HepG2 (cell line): ENCODE results near the gene RPS19. TPM values are rescaled to one million over a fixed set of nuclear protein-coding genes. Genes with fewer than 3 reads are reported as not detected.

Experiments used
- CCAR2 ChIP-seq: fragments of 200-400 bp; formaldehyde crosslinking; optimal IDR thresholded peaks from 2 replicates; pipeline ENCODE3; 2018; ENCODE audit warnings: low read depth, mild to moderate bottlenecking, low read length, moderate library complexity
- GATAD1 ChIP-seq: IDR thresholded peaks from 2 replicates; pipeline ENCODE4 v1.6.1; 2016; ENCODE audit warnings: missing genetic modification reagents, missing compliant biosample characterization
- KDM5B ChIP-seq: sonication (generic); formaldehyde crosslinking; IDR thresholded peaks from 2 replicates; pipeline ENCODE4 v1.4.0; 2020; ENCODE audit warnings: missing genetic modification reagents, mild to moderate bottlenecking, borderline replicate concordance
- KLF12 ChIP-seq: sonication (generic); formaldehyde crosslinking; IDR thresholded peaks from 2 replicates; pipeline ENCODE4 v1.4.0; 2020; ENCODE audit warnings: missing genetic modification reagents, borderline replicate concordance
- NCOA2 ChIP-seq: sonication (generic); formaldehyde crosslinking; IDR thresholded peaks from 2 replicates; pipeline ENCODE4 v1.8.0; 2022; ENCODE audit warnings: inconsistent platforms
- NR0B2 ChIP-seq: sonication (generic); formaldehyde crosslinking; IDR thresholded peaks from 2 replicates; pipeline ENCODE4 v1.4.0; 2020; ENCODE audit warnings: mild to moderate bottlenecking, missing genetic modification reagents
- TEAD3 ChIP-seq: optimal IDR thresholded peaks from 2 replicates; pipeline ENCODE3; 2016; ENCODE audit warnings: borderline replicate concordance
- TGIF2 ChIP-seq: IDR thresholded peaks from 2 replicates; pipeline ENCODE4 v1.6.1; 2016; ENCODE audit warnings: control low read depth, missing compliant biosample characterization
- ZNF382 ChIP-seq: sonication (generic); formaldehyde crosslinking; IDR thresholded peaks from 2 replicates; pipeline ENCODE4 v1.5.0; 2020; ENCODE audit warnings: missing genetic modification reagents, mild to moderate bottlenecking, borderline replicate concordance
- ZNF501 ChIP-seq: sonication (generic); formaldehyde crosslinking; IDR thresholded peaks from 2 replicates; pipeline ENCODE4 v1.5.1; 2020; ENCODE audit warnings: mild to moderate bottlenecking, moderate library complexity, missing genetic modification reagents
- ZNF556 ChIP-seq: sonication (generic); formaldehyde crosslinking; IDR thresholded peaks from 2 replicates; pipeline ENCODE4 v1.4.0; 2020; ENCODE audit warnings: mild to moderate bottlenecking, missing genetic modification reagents, borderline replicate concordance
- ZNF574 ChIP-seq: sonication (generic); formaldehyde crosslinking; IDR thresholded peaks from 2 replicates; pipeline ENCODE4 v1.4.0; 2020; ENCODE audit warnings: missing genetic modification reagents
- ZNF605 ChIP-seq: sonication (generic); formaldehyde crosslinking; IDR thresholded peaks from 2 replicates; pipeline ENCODE4 v1.8.0; 2022; ENCODE audit warnings: mild to moderate bottlenecking, missing genetic modification reagents
- ZNF609 ChIP-seq: sonication (generic); formaldehyde crosslinking; IDR thresholded peaks from 2 replicates; pipeline ENCODE4 v1.4.0; 2020; ENCODE audit warnings: mild to moderate bottlenecking, missing genetic modification reagents, borderline replicate concordance
- ZNF878 ChIP-seq: sonication (generic); formaldehyde crosslinking; IDR thresholded peaks from 2 replicates; pipeline ENCODE4 v1.8.1; 2023; ENCODE audit warnings: mild to moderate bottlenecking, missing genetic modification reagents, moderate library complexity
- polyA plus RNA-seq, 8 experiments: library from polyadenylated mRNA; depleted of rRNA in 3 of 8; stranded (reverse) in 7 of 8; unstranded in 1 of 8; fragments of >200 nt; fragmentation: Illumina TruSeq in 4 of 8; extraction: Trizol in 4 of 8; gene quantifications; 2 replicates each; pipeline versions ENCODE4 v1.2.1 to v1.2.3, GENCODE V29; 2011 to 2016; ENCODE audit warnings: low read depth in 4 of 8, missing spikeins in 1 of 8, mixed read lengths in 1 of 8; ENCODE audit not compliant: insufficient read depth in 1 of 8
- total RNA-seq, 5 experiments: library from RNA; depleted of rRNA; stranded (reverse); fragments of >200 nt; fragmentation: Illumina TruSeq; extraction: Trizol; gene quantifications; 2 replicates each; pipeline ENCODE4 v1.2.3, GENCODE V29; 2016; ENCODE audit warnings: low read depth in 1 of 5
- TF ChIP-seq, protein P1 (sequence below): sonication (generic); formaldehyde crosslinking; IDR thresholded peaks from 2 replicates; pipeline ENCODE4 v1.9.0; 2022; ENCODE audit warnings: missing genetic modification reagents, mild to moderate bottlenecking, borderline replicate concordance
- TF ChIP-seq, protein P2 (sequence below): sonication (generic); formaldehyde crosslinking; IDR thresholded peaks from 2 replicates; pipeline ENCODE4 v1.4.0; 2020; ENCODE audit warnings: missing genetic modification reagents

RPS19 gene
- total and polyA plus RNA-seq, 2 of the 13 experiments (the other 11 are each of a cell fraction or from before 2014, with no cell fraction given), result 1,983 to 4,758 TPM

GRCh38 chr19:41887711-41888382 is 27.8 kb downstream of the RPS19 start (continued):
- TF ChIP-seq ZNF609, result peak; percentile 82
- TF ChIP-seq, protein P1, sequence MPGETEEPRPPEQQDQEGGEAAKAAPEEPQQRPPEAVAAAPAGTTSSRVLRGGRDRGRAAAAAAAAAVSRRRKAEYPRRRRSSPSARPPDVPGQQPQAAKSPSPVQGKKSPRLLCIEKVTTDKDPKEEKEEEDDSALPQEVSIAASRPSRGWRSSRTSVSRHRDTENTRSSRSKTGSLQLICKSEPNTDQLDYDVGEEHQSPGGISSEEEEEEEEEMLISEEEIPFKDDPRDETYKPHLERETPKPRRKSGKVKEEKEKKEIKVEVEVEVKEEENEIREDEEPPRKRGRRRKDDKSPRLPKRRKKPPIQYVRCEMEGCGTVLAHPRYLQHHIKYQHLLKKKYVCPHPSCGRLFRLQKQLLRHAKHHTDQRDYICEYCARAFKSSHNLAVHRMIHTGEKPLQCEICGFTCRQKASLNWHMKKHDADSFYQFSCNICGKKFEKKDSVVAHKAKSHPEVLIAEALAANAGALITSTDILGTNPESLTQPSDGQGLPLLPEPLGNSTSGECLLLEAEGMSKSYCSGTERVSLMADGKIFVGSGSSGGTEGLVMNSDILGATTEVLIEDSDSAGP, result peak; percentile 84
- TF ChIP-seq ZNF878 (CRISPR knock-in tag), result no peak
- no peak for TF ChIP-seq KLF12
- TF ChIP-seq, protein P2, sequence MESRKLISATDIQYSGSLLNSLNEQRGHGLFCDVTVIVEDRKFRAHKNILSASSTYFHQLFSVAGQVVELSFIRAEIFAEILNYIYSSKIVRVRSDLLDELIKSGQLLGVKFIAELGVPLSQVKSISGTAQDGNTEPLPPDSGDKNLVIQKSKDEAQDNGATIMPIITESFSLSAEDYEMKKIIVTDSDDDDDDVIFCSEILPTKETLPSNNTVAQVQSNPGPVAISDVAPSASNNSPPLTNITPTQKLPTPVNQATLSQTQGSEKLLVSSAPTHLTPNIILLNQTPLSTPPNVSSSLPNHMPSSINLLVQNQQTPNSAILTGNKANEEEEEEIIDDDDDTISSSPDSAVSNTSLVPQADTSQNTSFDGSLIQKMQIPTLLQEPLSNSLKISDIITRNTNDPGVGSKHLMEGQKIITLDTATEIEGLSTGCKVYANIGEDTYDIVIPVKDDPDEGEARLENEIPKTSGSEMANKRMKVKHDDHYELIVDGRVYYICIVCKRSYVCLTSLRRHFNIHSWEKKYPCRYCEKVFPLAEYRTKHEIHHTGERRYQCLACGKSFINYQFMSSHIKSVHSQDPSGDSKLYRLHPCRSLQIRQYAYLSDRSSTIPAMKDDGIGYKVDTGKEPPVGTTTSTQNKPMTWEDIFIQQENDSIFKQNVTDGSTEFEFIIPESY (CRISPR knock-in tag), result peak; percentile 55; the same call in 1 of the 2 replicates
- TF ChIP-seq ZNF605, result peak; percentile 78
- peak; percentile 82 for TF ChIP-seq TGIF2
- TF ChIP-seq CCAR2, result peak; percentile 76
- TF ChIP-seq GATAD1 (CRISPR knock-in tag), result peak; percentile 43
- TF ChIP-seq ZNF382 (CRISPR knock-in tag), result no peak
- TF ChIP-seq ZNF574 (CRISPR knock-in tag), result peak; percentile 97
- TF ChIP-seq NCOA2 (CRISPR knock-in tag), result peak; percentile 84
- TF ChIP-seq TEAD3, result peak; percentile 89
- no peak for TF ChIP-seq NR0B2 (CRISPR knock-in tag)
- TF ChIP-seq ZNF556 (CRISPR knock-in tag), result peak; percentile 97
- peak; percentile 34; the same call in 1 of the 2 replicates for TF ChIP-seq KDM5B (CRISPR knock-in tag)
- TF ChIP-seq ZNF501, result peak; percentile 80
